ENCODE results near the gene NREP. TPM values are rescaled to one million over a fixed set of nuclear protein-coding genes. Genes with fewer than 3 reads are reported as not detected.

The NREP gene
- total RNA-seq, 1 donor from 2014 or later, result 179 TPM

GRCh38 chr5:111749303-111750026 is 7.5 kb downstream of the NREP start:
- Histone ChIP-seq H3K9me3 (ENCODE audit: control insufficient read depth in 3 of 3, low read length in 3 of 3) (no peaks in the 10 kb centered on the region), H3K9ac (ENCODE audit: low read depth in 1 of 3, low read length in 3 of 3) (no peak overlapping the region), H3K4me1 (ENCODE audit: control insufficient read depth in 3 of 3, insufficient read depth in 3 of 3, low read length in 3 of 3) (peaks cover 19 to 37% (median 32%) of the 10 kb centered on the region in 3 donors), H3K27me3 (ENCODE audit: control insufficient read depth in 3 of 3, insufficient read depth in 3 of 3, low read length in 3 of 3) (no peaks in the 10 kb centered on the region), H3K36me3 (ENCODE audit: control insufficient read depth in 3 of 3, insufficient read depth in 3 of 3, low read length in 3 of 3) (peaks cover 0 to 8% (median 0%) of the 10 kb centered on the region in 3 donors), H3K4me3 (ENCODE audit: low read length in 3 of 3) (no peak overlapping the region), H3K27ac (ENCODE audit: low read depth, low read length) (no peak overlapping the region)

- Histone ChIP-seq H3K27ac (ENCODE audit: low read depth, low read length) (peak overlapping the region; percentile 49), H3K9ac (ENCODE audit: low read depth in 1 of 3, low read length in 3 of 3) (no peak overlapping the region), H3K4me1 (ENCODE audit: control insufficient read depth in 3 of 3, insufficient read depth in 3 of 3, low read length in 3 of 3) (peaks cover 24 to 42% (median 31%) of the 10 kb centered on the region in 3 donors), H3K36me3 (ENCODE audit: control insufficient read depth in 3 of 3, insufficient read depth in 3 of 3, low read length in 3 of 3) (peaks cover 0 to 8% (median 0%) of the 10 kb centered on the region in 3 donors), H3K27me3 (ENCODE audit: control insufficient read depth in 3 of 3, insufficient read depth in 3 of 3, low read length in 3 of 3) (no peaks in the 10 kb centered on the region), H3K4me3 (ENCODE audit: low read length in 3 of 3) (no peak overlapping the region), H3K9me3 (ENCODE audit: control insufficient read depth in 3 of 3, low read length in 3 of 3) (no peaks in the 10 kb centered on the region)
These were observed 8.7 kb downstream of the NREP start for GRCh38 chr5:111748304-111748763.

GRCh38 chr5:111747337-111747736 is 9.7 kb downstream of the NREP start:
- peaks cover 34 to 46% (median 37%) of the 10 kb centered on the region in 3 donors for H3K4me1 ChIP-seq (ENCODE audit: control insufficient read depth in 3 of 3, insufficient read depth in 3 of 3, low read length in 3 of 3)
- H3K9ac ChIP-seq (ENCODE audit: low read depth in 1 of 3, low read length in 3 of 3), result no peak overlapping the region
- no peak overlapping the region for H3K27ac ChIP-seq (ENCODE audit: low read depth, low read length)
- H3K36me3 ChIP-seq (ENCODE audit: control insufficient read depth in 3 of 3, insufficient read depth in 3 of 3, low read length in 3 of 3), result peaks cover 0 to 8% (median 0%) of the 10 kb centered on the region in 3 donors
- no peak overlapping the region for H3K4me3 ChIP-seq (ENCODE audit: low read length in 3 of 3)
- H3K27me3 ChIP-seq (ENCODE audit: control insufficient read depth in 3 of 3, insufficient read depth in 3 of 3, low read length in 3 of 3), result no peaks in the 10 kb centered on the region
- no peaks in the 10 kb centered on the region for H3K9me3 ChIP-seq (ENCODE audit: control insufficient read depth in 3 of 3, low read length in 3 of 3)

DNA sequence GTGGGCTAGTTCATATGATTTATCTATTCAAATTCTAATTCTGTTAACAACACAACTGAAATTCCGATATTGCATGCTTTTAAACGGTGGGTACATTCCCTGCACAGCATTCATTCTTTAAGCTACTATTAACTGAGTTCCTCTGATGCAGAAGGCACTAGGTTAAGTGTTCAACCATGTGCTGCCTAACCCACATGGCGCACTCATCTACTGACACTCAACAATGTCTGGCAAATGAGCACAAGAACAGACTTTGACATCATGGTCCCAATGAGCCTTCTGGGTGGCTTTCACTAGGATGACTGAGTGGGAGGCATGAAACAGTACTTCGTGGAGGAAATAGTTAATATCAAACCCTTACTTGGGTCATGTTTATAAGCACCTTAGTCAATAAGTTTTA is 10.2 kb downstream of the NREP start:
- Histone ChIP-seq H3K4me1 (ENCODE audit: control insufficient read depth in 3 of 3, insufficient read depth in 3 of 3, low read length in 3 of 3) (peaks cover 37 to 51% (median 43%) of the 10 kb centered on the region in 3 donors), H3K4me3 (ENCODE audit: low read length in 3 of 3) (no peak overlapping the region), H3K9ac (ENCODE audit: low read depth in 1 of 3, low read length in 3 of 3) (no peak overlapping the region), H3K27ac (ENCODE audit: low read depth, low read length) (no peak overlapping the region), H3K9me3 (ENCODE audit: control insufficient read depth in 3 of 3, low read length in 3 of 3) (no peaks in the 10 kb centered on the region), H3K36me3 (ENCODE audit: control insufficient read depth in 3 of 3, insufficient read depth in 3 of 3, low read length in 3 of 3) (peaks cover 0 to 8% (median 0%) of the 10 kb centered on the region in 3 donors), H3K27me3 (ENCODE audit: control insufficient read depth in 3 of 3, insufficient read depth in 3 of 3, low read length in 3 of 3) (no peaks in the 10 kb centered on the region)

DNA sequence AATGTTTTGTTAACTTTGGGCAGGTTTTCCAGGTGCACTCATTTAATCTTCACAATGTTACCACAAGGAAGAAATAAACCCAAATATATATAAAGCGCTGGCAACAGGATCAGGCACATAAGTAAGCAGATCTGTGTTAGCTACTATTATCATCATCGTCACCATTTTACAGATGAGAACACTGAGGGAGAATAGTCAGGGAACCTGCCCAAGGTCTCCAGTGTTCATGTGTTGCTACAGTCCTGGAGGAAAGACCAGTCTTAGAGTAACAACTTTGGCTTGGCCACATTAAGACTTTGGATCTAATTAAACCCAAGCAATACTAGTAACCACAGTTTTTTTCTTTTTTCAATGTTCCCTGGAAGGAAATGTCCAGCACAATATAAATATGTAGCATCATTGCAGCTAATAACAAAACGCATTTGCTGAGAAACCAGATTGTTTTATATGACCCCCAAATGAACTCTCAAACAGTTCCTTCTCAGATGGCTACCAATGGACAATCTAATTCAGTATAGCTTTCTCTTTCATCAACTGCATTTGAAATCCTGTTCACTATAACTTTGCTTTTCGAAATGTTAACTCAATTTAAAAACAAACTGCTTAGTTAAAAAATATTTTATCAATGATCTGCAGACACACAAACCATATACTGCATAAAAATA is 11.8 kb downstream of the NREP start:
- Histone ChIP-seq H3K4me1 (ENCODE audit: control insufficient read depth in 3 of 3, insufficient read depth in 3 of 3, low read length in 3 of 3) (peaks cover 42 to 59% (median 46%) of the 10 kb centered on the region in 3 donors), H3K9ac (ENCODE audit: low read depth in 1 of 3, low read length in 3 of 3) (no peak overlapping the region), H3K9me3 (ENCODE audit: control insufficient read depth in 3 of 3, low read length in 3 of 3) (no peaks in the 10 kb centered on the region), H3K4me3 (ENCODE audit: low read length in 3 of 3) (no peak overlapping the region), H3K27ac (ENCODE audit: low read depth, low read length) (no peak overlapping the region), H3K36me3 (ENCODE audit: control insufficient read depth in 3 of 3, insufficient read depth in 3 of 3, low read length in 3 of 3) (peaks cover 0 to 8% (median 0%) of the 10 kb centered on the region in 3 donors), H3K27me3 (ENCODE audit: control insufficient read depth in 3 of 3, insufficient read depth in 3 of 3, low read length in 3 of 3) (no peaks in the 10 kb centered on the region)

- H3K9ac ChIP-seq (ENCODE audit: low read depth in 1 of 3, low read length in 3 of 3), result peak overlapping the region in 1 of 3 donors; percentile 25
- no peaks in the 10 kb centered on the region for H3K9me3 ChIP-seq (ENCODE audit: control insufficient read depth in 3 of 3, low read length in 3 of 3)
- H3K4me3 ChIP-seq (ENCODE audit: low read length in 3 of 3), result no peak overlapping the region
- H3K27me3 ChIP-seq (ENCODE audit: control insufficient read depth in 3 of 3, insufficient read depth in 3 of 3, low read length in 3 of 3), result no peaks in the 10 kb centered on the region
- H3K36me3 ChIP-seq (ENCODE audit: control insufficient read depth in 3 of 3, insufficient read depth in 3 of 3, low read length in 3 of 3), result peaks cover 0 to 1% (median 0%) of the 10 kb centered on the region in 3 donors
- peaks cover 38 to 52% (median 40%) of the 10 kb centered on the region in 3 donors for H3K4me1 ChIP-seq (ENCODE audit: control insufficient read depth in 3 of 3, insufficient read depth in 3 of 3, low read length in 3 of 3)
- no peak overlapping the region for H3K27ac ChIP-seq (ENCODE audit: low read depth, low read length)
These were observed 12.5 kb downstream of the NREP start for GRCh38 chr5:111744455-111744854.

DNA sequence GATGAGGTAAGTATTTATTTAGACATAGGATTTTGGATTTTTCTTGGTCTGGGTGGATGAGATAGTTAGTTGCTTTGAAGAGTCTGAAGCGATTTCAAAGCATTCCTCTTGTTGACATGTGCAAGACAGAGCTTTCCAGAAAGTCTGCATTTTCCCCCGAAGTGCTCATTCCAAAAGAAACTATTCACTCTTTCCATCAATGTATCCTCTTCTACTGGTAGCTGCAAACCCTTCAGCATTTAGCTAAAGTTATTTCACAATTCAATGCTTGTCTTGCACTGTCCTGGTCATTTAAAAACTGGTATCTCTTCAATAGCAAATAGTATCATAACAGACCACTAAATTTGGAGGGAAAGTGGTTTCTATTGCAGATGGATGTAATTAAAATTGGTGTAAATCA is 13.0 kb downstream of the NREP start:
- Histone ChIP-seq H3K27me3 (ENCODE audit: control insufficient read depth in 3 of 3, insufficient read depth in 3 of 3, low read length in 3 of 3) (no peaks in the 10 kb centered on the region), H3K36me3 (ENCODE audit: control insufficient read depth in 3 of 3, insufficient read depth in 3 of 3, low read length in 3 of 3) (no peaks in the 10 kb centered on the region), H3K4me1 (ENCODE audit: control insufficient read depth in 3 of 3, insufficient read depth in 3 of 3, low read length in 3 of 3) (peaks cover 42 to 54% (median 43%) of the 10 kb centered on the region in 3 donors), H3K27ac (ENCODE audit: low read depth, low read length) (no peak overlapping the region), H3K9me3 (ENCODE audit: control insufficient read depth in 3 of 3, low read length in 3 of 3) (no peaks in the 10 kb centered on the region), H3K9ac (ENCODE audit: low read depth in 1 of 3, low read length in 3 of 3) (no peak overlapping the region), H3K4me3 (ENCODE audit: low read length in 3 of 3) (no peak overlapping the region)

DNA sequence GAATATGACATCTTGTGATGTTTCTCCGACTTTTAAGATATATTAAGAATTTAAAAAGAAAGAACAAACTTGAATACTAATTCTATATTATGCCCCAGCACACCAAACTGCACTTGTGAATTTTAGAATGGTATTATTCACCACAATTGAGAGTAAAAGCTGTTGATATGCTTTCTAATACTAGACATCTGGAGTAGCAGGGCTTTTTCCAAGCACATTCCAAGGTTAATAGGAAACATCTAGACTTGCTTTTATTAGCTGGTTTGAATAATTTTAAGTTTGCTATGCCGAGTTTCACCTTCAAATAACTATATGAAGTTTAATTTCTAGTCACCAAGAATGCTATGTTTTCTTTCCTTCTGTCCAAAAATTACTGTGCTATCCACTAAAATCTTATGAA is 13.5 kb downstream of the NREP start:
- Histone ChIP-seq H3K27ac (ENCODE audit: low read depth, low read length) (no peak overlapping the region), H3K36me3 (ENCODE audit: control insufficient read depth in 3 of 3, insufficient read depth in 3 of 3, low read length in 3 of 3) (no peaks in the 10 kb centered on the region), H3K9me3 (ENCODE audit: control insufficient read depth in 3 of 3, low read length in 3 of 3) (no peaks in the 10 kb centered on the region), H3K4me1 (ENCODE audit: control insufficient read depth in 3 of 3, insufficient read depth in 3 of 3, low read length in 3 of 3) (peaks cover 44 to 52% (median 48%) of the 10 kb centered on the region in 3 donors), H3K4me3 (ENCODE audit: low read length in 3 of 3) (no peak overlapping the region), H3K27me3 (ENCODE audit: control insufficient read depth in 3 of 3, insufficient read depth in 3 of 3, low read length in 3 of 3) (no peaks in the 10 kb centered on the region), H3K9ac (ENCODE audit: low read depth in 1 of 3, low read length in 3 of 3) (no peak overlapping the region)

DNA sequence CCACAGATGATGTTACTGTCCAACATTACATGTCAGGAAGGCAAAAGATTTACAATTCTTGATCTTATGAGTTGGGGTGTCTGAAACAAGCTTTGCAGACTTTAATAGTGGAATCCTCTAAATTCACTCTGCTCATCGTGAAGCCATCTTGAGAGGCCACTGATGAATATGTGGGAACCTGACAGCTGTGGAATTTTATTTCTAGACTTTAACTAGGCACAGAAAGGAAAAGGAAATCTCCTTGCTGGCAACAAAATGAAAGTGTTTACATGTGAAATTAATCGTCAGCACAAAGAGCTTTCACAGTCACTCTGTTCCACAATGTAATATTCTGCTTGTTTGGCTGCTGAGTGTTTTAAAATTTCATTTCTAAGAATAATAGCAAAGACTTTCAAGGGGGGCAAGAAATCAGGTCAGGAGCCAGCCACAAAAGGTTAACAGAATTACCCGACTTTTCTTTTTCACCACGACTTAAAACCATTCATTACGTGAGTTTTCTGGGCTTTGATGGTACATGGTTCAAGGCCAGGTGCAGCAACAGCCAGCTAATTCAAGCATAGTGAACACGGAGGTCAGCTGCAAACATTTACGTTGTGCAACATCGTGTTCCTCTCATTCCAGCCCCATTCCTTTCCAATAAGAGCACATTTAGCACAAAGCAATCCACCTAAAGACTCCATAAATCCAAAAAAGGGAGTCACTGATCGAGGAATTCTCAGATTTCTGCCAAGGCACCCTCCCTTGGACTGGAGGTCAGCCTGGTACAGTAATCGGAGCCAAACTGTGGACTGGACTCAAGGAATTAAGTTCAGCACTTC is 14.6 kb downstream of the NREP start:
- H3K4me1 ChIP-seq (ENCODE audit: control insufficient read depth in 3 of 3, insufficient read depth in 3 of 3, low read length in 3 of 3), result peaks cover 41 to 51% (median 49%) of the 10 kb centered on the region in 3 donors
- H3K9me3 ChIP-seq (ENCODE audit: control insufficient read depth in 3 of 3, low read length in 3 of 3), result no peaks in the 10 kb centered on the region
- no peaks in the 10 kb centered on the region for H3K36me3 ChIP-seq (ENCODE audit: control insufficient read depth in 3 of 3, insufficient read depth in 3 of 3, low read length in 3 of 3)
- no peaks in the 10 kb centered on the region for H3K27me3 ChIP-seq (ENCODE audit: control insufficient read depth in 3 of 3, insufficient read depth in 3 of 3, low read length in 3 of 3)
- peak overlapping the region; percentile 35 to 50 (median 46) for H3K4me3 ChIP-seq (ENCODE audit: low read length in 3 of 3)
- H3K27ac ChIP-seq (ENCODE audit: low read depth, low read length), result no peak overlapping the region
- H3K9ac ChIP-seq (ENCODE audit: low read depth in 1 of 3, low read length in 3 of 3), result peak overlapping the region in 1 of 3 donors; percentile 18
